OCI-LY7 (cell line): ENCODE data around the gene TNK1. TPM values are rescaled to one million over a fixed set of nuclear protein-coding genes. Genes with fewer than 3 reads are reported as not detected.

Source experiments
- BruUV-seq: library from RNA; stranded (reverse); fragments of 400-500 nt; replicated peaks from 2 replicates; lab custom pipeline; 2021; lab: Mats Ljungman, UMichigan
- CTCF ChIA-PET: fragments of 300-600 bp; sonication (Branson Sonifier 250); formaldehyde crosslinking; loops from one replicate; lab custom pipeline; 2022; ENCODE audit warnings: antibody characterized with exemption; ENCODE audit not compliant: unreplicated experiment; lab: Charles Lee
- POLR2A ChIA-PET: fragments of 300-600 bp; sonication (Branson Sonifier 250); formaldehyde crosslinking; loops from one replicate; lab custom pipeline; 2022; ENCODE audit warnings: antibody characterized with exemption; lab: Charles Lee
- DNase-seq: peaks from one replicate; pipeline ENCODE4 v3.0.0-alpha.2; 2015; ENCODE audit warnings: low spot score
- H2AFZ ChIP-seq: fragments of 200-600 bp; sonication (generic), shearing (Covaris generic); 2 replicates; pipeline ENCODE4 v1.6.1; 2014; ENCODE audit warnings: mild to moderate bottlenecking, antibody characterized with exemption, low read length, moderate library complexity
- H3K27ac ChIP-seq: fragments of 200-600 bp; sonication (generic); 2 replicates; pipeline ENCODE4 v1.5.1; 2014; ENCODE audit warnings: mixed run types, low read depth, mild to moderate bottlenecking, moderate library complexity, low read length, inconsistent platforms; ENCODE audit not compliant: poor library complexity, severe bottlenecking
- H3K36me3 ChIP-seq: fragments of 200-600 bp; sonication (generic); 2 replicates; pipeline ENCODE4 v1.6.1; 2014; ENCODE audit warnings: mild to moderate bottlenecking, antibody characterized with exemption, low read length, moderate library complexity, mixed read lengths; ENCODE audit not compliant: insufficient read depth
- H3K4me1 ChIP-seq: fragments of 200-600 bp; sonication (generic); 2 replicates; pipeline ENCODE4 v1.5.1; 2014; ENCODE audit warnings: mild to moderate bottlenecking, low read length; ENCODE audit not compliant: insufficient read depth, poor library complexity, severe bottlenecking
- H3K4me2 ChIP-seq: fragments of 200-600 bp; sonication (generic); 2 replicates; pipeline ENCODE4 v1.6.1; 2014; ENCODE audit warnings: mild to moderate bottlenecking, low read length
- H3K4me3 ChIP-seq: fragments of 200-600 bp; sonication (generic); 2 replicates; pipeline ENCODE4 v1.5.1; 2014; ENCODE audit warnings: mild to moderate bottlenecking, low read depth, low read length; ENCODE audit not compliant: poor library complexity, severe bottlenecking
- H3K79me2 ChIP-seq: fragments of 200-600 bp; sonication (generic); 2 replicates; pipeline ENCODE4 v1.6.1; 2016; ENCODE audit warnings: low read depth, mild to moderate bottlenecking, low read length, moderate library complexity, mixed read lengths; ENCODE audit not compliant: insufficient read depth
- H3K9me2 ChIP-seq: fragments of 200-600 bp; sonication (generic); 2 replicates; pipeline ENCODE4 v1.6.1; 2016; ENCODE audit warnings: mild to moderate bottlenecking, low read length, mixed read lengths; ENCODE audit not compliant: insufficient read depth
- H3K9me3 ChIP-seq: fragments of 200-600 bp; sonication (generic); 2 replicates; pipeline ENCODE4 v1.6.1; 2014; ENCODE audit warnings: mild to moderate bottlenecking, mixed run types, low read length, mixed read lengths
- H4K20me1 ChIP-seq: fragments of 200-600 bp; sonication (generic); 2 replicates; pipeline ENCODE4 v1.6.1; 2014; ENCODE audit warnings: mild to moderate bottlenecking, antibody characterized with exemption, low read length, moderate library complexity, mixed read lengths; ENCODE audit not compliant: insufficient read depth
- EZH2phosphoT487 ChIP-seq: fragments of 200-600 bp; sonication (generic); IDR thresholded peaks from 2 replicates; pipeline ENCODE4 v1.6.1; 2018; ENCODE audit warnings: low read depth, borderline replicate concordance, mild to moderate bottlenecking, mixed run types, antibody characterized with exemption, low read length, moderate library complexity, mixed read lengths
- intact Hi-C: fragments of 100-400 bp; cut with micrococcal nuclease; formaldehyde crosslinking; loops from one replicate; pipeline ENCODE4 v1.10.0; 2022; ENCODE audit not compliant: unreplicated experiment
- total RNA-seq, 2 experiments: library from RNA; depleted of rRNA in 1 of 2; stranded (reverse); fragments of >200 nt in 1 of 2; shearing (Covaris generic) in 1 of 2; gene quantifications; 2 replicates each; pipeline ENCODE4 v1.2.3, GENCODE V29; 2014 to 2022
- TF ChIP-seq, protein P1 (sequence below): fragments of 200-600 bp; sonication (generic); conservative IDR thresholded peaks from 2 replicates; pipeline ENCODE4 v1.5.1; 2014; ENCODE audit warnings: mild to moderate bottlenecking, antibody characterized with exemption, low read length, moderate library complexity, mixed read lengths

The TNK1 gene
- total RNA-seq, 2 experiments from 2014 or later, result 5.0 to 6.4 TPM

DNA sequence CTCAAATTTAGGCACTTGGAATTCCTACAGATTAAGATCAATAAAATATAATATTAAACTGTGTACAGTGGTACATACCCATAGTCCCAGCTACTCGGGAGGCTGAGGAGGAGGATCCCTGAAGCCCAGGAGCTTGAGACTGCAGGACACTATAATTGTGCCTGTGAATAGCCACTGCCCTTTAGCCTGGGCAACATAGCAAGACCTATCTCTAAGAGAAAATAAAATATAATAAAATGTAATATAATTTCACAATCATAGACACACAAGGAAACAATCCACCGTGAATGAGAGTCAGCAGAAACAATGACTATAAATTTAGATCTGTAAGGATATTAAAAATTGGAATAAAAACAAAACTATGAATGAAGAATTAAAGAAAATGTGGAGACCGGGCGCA is 10.0 kb upstream of the TNK1 start:
- DNase-seq, result no peak
- Histone ChIP-seq H3K9me2 (no peaks in the 10 kb centered on the region), H3K9me3 (no peaks in the 10 kb centered on the region), H2AFZ (no peak overlapping the region), H3K4me1 (no peaks in the 10 kb centered on the region), H4K20me1 (no peaks in the 10 kb centered on the region), H3K4me3 (no peak overlapping the region), H3K4me2 (no peak overlapping the region), H3K27ac (no peak overlapping the region), H3K79me2 (no peaks in the 10 kb centered on the region), H3K36me3 (no peaks in the 10 kb centered on the region)
- intact Hi-C loops, result no loop called here
- ChIA-PET POLR2A (interaction anchor here (0.6 kb wide), 1 partner anchor 77 kb away, joined by 3 read pairs; no protein-coding TSS in a partner anchor), CTCF (interaction anchor here (1.0 kb wide), 1 partner anchor 64 kb away, joined by 3 read pairs; the partner anchor contains the start of gene TMEM102)
- TF ChIP-seq EZH2phosphoT487, result no peak
- TF ChIP-seq, protein P1, sequence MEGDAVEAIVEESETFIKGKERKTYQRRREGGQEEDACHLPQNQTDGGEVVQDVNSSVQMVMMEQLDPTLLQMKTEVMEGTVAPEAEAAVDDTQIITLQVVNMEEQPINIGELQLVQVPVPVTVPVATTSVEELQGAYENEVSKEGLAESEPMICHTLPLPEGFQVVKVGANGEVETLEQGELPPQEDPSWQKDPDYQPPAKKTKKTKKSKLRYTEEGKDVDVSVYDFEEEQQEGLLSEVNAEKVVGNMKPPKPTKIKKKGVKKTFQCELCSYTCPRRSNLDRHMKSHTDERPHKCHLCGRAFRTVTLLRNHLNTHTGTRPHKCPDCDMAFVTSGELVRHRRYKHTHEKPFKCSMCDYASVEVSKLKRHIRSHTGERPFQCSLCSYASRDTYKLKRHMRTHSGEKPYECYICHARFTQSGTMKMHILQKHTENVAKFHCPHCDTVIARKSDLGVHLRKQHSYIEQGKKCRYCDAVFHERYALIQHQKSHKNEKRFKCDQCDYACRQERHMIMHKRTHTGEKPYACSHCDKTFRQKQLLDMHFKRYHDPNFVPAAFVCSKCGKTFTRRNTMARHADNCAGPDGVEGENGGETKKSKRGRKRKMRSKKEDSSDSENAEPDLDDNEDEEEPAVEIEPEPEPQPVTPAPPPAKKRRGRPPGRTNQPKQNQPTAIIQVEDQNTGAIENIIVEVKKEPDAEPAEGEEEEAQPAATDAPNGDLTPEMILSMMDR, result no peak
- no TSS peak for BruUV-seq

DNA sequence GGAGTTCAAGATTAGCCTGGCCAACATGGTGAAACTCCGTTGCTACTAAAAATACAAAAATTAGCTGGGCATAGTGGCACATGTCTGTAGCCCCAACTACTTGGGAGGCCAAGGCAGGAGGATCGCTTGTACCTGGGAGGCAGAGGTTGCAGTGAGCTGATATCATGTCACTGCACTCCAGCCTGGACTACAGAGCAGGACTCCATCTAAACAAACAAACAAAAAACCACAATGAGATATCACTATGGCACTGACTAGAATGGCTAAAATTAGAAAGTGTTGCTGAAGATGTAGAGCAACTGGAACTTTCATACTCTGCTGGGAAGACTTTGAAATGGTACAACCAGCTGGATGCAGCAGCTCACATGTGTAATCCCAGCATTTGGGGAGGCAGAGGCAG is 6.5 kb upstream of the TNK1 start:
- H3K27ac ChIP-seq, result no peak overlapping the region
- TF ChIP-seq, protein P1, result no peak
- no peak for TF ChIP-seq EZH2phosphoT487
- no TSS peak for BruUV-seq
- no peak for DNase-seq
- no peaks in the 10 kb centered on the region for H3K4me1 ChIP-seq
- POLR2A ChIA-PET, result no interaction called here
- CTCF ChIA-PET, result no interaction called here
- H3K9me3 ChIP-seq, result 0 out of 2 replicates have a peak, but pooled peaks cover 3% of the 10 kb centered on the region
- no peak overlapping the region for H3K4me2 ChIP-seq
- no peaks in the 10 kb centered on the region for H3K79me2 ChIP-seq
- no peaks in the 10 kb centered on the region for H4K20me1 ChIP-seq
- intact Hi-C loops, result no loop called here
- H3K9me2 ChIP-seq, result no peaks in the 10 kb centered on the region
- no peaks in the 10 kb centered on the region for H3K36me3 ChIP-seq
- no peak overlapping the region for H2AFZ ChIP-seq
- no peak overlapping the region for H3K4me3 ChIP-seq

DNA sequence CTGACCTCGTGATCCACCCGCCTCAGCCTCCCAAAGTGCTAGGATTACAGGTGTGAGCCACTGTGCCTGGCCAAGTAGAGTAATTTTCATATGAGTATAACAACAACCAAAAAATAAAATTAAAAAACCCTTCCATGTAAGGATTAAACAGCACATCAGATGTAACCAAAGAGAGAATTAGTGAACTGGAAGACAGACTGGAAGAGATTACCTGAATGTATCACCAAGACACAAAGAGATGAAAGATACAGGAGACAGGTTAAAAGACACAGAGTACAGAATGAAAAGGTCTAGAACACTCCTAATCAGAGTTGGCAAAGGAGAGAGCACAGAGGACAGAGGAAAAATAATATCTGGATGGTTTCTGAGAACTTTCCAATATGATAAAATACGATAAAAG is 1.8 kb upstream of the TNK1 start:
- TF ChIP-seq, protein P1, result no peak
- no peak for TF ChIP-seq EZH2phosphoT487
- ChIA-PET CTCF (no interaction called here), POLR2A (no interaction called here)
- BruUV-seq, result no TSS peak
- no peak overlapping the region for H2AFZ ChIP-seq
- no peak overlapping the region for H3K27ac ChIP-seq
- no peak for DNase-seq
- intact Hi-C loops, result no loop called here
- H3K79me2 ChIP-seq, result no peaks in the 10 kb centered on the region
- H3K36me3 ChIP-seq, result no peaks in the 10 kb centered on the region
- no peak overlapping the region for H3K4me3 ChIP-seq
- no peaks in the 10 kb centered on the region for H4K20me1 ChIP-seq
- peaks cover 4% of the 10 kb centered on the region for H3K4me1 ChIP-seq
- H3K9me3 ChIP-seq, result 0 out of 2 replicates have a peak, but pooled peaks cover 6% of the 10 kb centered on the region
- H3K9me2 ChIP-seq, result no peaks in the 10 kb centered on the region
- H3K4me2 ChIP-seq, result no peak overlapping the region
